Measurements from ENCODE around the gene KMO.

The KMO gene

DNA sequence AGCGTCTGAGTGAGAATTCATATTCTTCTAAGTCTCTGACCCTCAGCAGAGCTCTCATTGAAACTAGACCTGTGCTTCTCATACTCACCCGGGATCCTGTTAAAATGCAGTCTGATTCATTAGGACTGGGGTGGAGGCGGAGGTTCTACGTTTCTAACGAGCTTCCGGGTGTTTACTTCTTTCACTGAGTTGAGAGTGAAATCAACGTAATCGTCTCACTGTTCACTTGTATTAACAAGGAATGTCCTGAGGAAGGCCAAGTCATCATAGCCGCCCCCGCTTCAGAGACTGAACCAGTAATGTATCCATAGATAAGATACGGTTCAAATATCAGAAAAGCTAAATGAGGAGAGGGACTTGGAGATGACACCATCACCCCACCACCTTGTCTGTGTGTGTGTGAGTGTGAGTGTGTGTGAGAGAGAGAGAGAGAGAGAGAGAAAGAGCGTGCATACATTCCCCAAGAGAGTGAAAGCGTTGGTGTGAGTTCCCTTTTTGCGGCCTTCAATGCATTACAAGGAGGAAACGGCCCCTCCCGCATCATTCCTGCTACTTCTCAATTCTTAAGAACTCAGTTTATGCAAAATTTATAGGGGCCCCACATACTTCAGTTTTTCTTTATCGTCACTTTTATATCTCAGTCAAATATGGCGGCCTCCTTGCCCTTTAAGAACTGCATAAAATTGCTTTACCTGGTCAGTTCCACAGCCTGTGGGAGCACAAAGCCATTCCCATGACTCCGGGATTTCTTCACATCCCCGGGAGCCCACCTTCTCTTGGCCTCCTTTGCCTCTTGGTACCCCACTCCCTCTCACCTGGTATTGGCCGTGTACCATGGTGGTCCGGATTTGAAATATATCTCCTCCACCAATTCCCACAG lies 19.8 kb downstream of the KMO start:
- Histone ChIP-seq H3K27me3 (no peaks in the 10 kb centered on the region), H3K4me2 (peak overlapping the region; percentile 69 to 96 (median 83)), H3K4me1 (peaks cover 30 to 45% (median 40%) of the 10 kb centered on the region in 10 experiments), H3K9me3 (replicated peaks in 1 of 11) (peaks cover 0 to 5% (median 0%) of the 10 kb centered on the region in 11 experiments; a peak in 7 of 22 replicates), H3K36me3 (peaks cover 0 to 26% (median 14%) of the 10 kb centered on the region in 11 experiments; a peak in 17 of 22 replicates), H3K27ac (peak overlapping the region; percentile 75 to 92 (median 87)), H3K4me3 (peak overlapping the region; percentile 41 to 65 (median 52)), H4K20me1 (no peaks in the 10 kb centered on the region), H3K9ac (peak overlapping the region; percentile 70 to 81 (median 77); a peak in 21 of 22 replicates)
- TF ChIP-seq Cebpa-rat (IDR thresholded peaks at IDR 0.05) = no peak

DNA sequence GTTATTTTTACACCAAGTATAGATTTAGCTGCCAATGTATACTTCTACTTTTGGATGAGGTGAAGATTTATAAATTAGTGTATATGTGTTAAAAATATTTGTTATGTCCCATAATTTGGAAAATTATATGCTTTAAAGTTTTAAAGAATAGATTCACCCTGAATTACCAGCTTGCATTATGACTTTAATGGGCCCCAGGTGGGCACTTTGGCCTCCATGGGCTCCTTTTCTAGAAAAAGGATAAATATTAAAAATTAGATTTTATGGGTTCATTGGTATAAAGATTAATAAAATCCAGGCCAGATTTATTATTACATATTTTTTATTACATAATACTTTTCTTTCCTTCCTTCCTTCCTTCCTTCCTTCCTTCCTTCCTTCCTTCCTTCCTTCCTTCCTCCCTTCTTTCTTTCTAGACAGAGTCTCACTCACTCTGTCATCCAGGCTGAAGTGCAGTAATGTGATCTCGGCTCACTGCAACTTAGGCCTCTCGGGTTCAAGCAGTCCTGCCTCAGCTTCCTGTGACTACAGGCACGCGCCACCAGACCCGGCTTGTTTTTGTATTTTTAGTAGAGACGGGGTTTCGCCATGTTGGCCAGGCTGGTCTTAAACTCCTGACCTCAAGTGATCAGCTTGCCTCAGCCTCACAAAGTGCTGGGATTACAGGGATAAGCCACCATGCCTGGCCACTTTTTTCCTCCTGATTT lies 21.9 kb downstream of the KMO start:
- peaks cover 30 to 45% (median 40%) of the 10 kb centered on the region in 10 experiments for H3K4me1 ChIP-seq
- no peaks in the 10 kb centered on the region for H4K20me1 ChIP-seq
- H3K9me3 ChIP-seq (replicated peaks in 1 of 11) = peaks cover 0 to 5% (median 0%) of the 10 kb centered on the region in 11 experiments; a peak in 5 of 22 replicates
- H3K4me3 ChIP-seq = no peak overlapping the region
- TF ChIP-seq Cebpa-rat (IDR thresholded peaks at IDR 0.05) = no peak
- no peak overlapping the region for H3K9ac ChIP-seq
- peak overlapping the region in 6 of 11 experiments; percentile 11 to 32 (median 20); a peak in 5 of 22 replicates for H3K27ac ChIP-seq
- H3K27me3 ChIP-seq = no peaks in the 10 kb centered on the region
- H3K36me3 ChIP-seq = peaks cover 0 to 30% (median 16%) of the 10 kb centered on the region in 11 experiments; a peak in 17 of 22 replicates
- H3K4me2 ChIP-seq = peak overlapping the region in 10 of 11 experiments; percentile 16 to 96 (median 36); a peak in 16 of 22 replicates

DNA sequence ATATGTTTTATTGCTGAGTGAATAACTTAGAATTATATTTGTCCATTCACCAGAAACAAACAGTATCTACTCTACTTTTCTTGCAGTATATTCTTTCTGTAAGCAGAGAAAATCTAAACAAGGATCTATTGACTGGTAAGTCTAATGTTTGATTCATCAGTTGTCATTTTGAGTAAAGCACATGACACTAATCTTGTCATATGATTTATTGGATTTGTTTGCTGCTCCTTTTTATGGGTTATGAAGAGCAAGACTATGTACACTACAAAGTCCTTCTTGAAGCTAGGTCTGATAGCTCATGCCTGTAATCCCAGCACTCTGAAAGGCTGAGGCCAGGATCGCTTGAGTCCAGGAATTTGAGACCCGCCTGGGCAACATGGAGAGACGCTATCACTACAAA lies 23.3 kb downstream of the KMO start:
- H3K4me3 ChIP-seq = no peak overlapping the region
- H3K9me3 ChIP-seq (replicated peaks in 1 of 11) = peaks cover 0 to 5% (median 0%) of the 10 kb centered on the region in 11 experiments; a peak in 3 of 22 replicates
- H3K9ac ChIP-seq = no peak overlapping the region
- H3K4me2 ChIP-seq = no peak overlapping the region
- peaks cover 28 to 41% (median 38%) of the 10 kb centered on the region in 10 experiments for H3K4me1 ChIP-seq
- no peaks in the 10 kb centered on the region for H3K27me3 ChIP-seq
- TF ChIP-seq Cebpa-rat (IDR thresholded peaks at IDR 0.05) = no peak
- peaks cover 0 to 31% (median 10%) of the 10 kb centered on the region in 11 experiments; a peak in 17 of 22 replicates for H3K36me3 ChIP-seq
- H4K20me1 ChIP-seq = no peaks in the 10 kb centered on the region
- no peak overlapping the region for H3K27ac ChIP-seq

DNA sequence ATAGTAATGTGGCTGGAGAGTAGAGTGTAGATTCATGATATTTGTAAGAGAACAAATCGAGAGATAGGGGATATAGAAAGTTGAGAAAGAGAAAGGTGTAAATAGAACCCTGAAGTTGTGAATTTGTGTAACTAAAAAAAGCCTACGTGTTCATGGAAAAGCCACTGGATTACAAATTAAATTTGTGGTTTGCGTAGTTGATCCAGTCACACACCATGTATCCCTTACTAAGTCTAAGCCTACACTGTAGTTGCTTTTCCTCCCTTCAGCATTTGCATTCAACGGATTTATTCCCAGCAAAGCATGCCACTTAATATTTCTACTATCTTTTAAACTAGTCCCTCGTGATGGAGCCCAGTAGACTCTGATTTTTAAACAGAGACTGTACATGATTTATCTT lies 24.9 kb downstream of the KMO start:
- Histone ChIP-seq H3K9me3 (replicated peaks in 1 of 11) (peaks cover 0 to 6% (median 0%) of the 10 kb centered on the region in 11 experiments; a peak in 4 of 22 replicates), H3K36me3 (peaks cover under 1 to 46% (median 18%) of the 10 kb centered on the region in 11 experiments; a peak in 19 of 22 replicates), H3K4me2 (no peak overlapping the region), H3K27me3 (no peaks in the 10 kb centered on the region), H3K4me3 (no peak overlapping the region), H4K20me1 (no peaks in the 10 kb centered on the region), H3K4me1 (peaks cover 23 to 35% (median 25%) of the 10 kb centered on the region in 10 experiments), H3K27ac (no peak overlapping the region), H3K9ac (no peak overlapping the region)
- TF ChIP-seq Cebpa-rat (IDR thresholded peaks at IDR 0.05) = no peak

DNA sequence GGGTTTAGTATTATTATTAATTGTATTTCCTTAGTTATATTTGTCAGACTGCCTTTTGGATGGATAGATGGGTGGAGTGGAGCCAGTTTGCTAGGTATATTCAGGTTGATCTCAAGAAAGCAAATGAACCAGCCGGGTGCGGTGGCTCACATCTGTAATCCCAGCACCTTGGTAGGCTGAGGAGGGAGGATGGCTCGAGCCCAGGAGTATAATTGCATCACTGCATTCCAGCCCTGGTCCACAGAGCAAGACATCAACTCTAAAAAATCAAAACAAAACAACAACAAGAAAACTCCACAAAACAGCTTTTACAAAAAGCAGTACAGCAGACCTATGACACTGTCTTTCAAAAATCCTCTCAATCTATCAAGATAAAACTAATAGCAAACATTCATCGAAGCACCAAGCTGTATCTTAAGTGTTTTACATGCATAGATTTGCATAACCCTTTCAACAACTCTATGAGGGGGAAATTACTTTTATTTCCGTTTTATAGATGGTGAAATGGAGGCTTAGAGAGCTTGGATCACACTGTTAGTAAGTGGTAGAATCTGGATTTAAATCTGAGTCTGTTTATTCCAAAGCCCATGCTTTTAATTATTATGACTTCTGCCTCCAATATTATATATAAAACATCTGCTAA lies 25.5 kb downstream of the KMO start:
- Histone ChIP-seq H3K27ac (no peak overlapping the region), H3K4me3 (no peak overlapping the region), H3K4me2 (no peak overlapping the region), H3K9me3 (replicated peaks in 1 of 11) (peaks cover 0 to 12% (median 0%) of the 10 kb centered on the region in 11 experiments; a peak in 4 of 22 replicates), H3K9ac (no peak overlapping the region), H3K4me1 (peaks cover 16 to 29% (median 19%) of the 10 kb centered on the region in 10 experiments; a peak in 19 of 20 replicates), H3K36me3 (peaks cover 5 to 53% (median 25%) of the 10 kb centered on the region in 11 experiments; a peak in 18 of 22 replicates), H4K20me1 (no peaks in the 10 kb centered on the region), H3K27me3 (no peaks in the 10 kb centered on the region)
- TF ChIP-seq Cebpa-rat (IDR thresholded peaks at IDR 0.05) = no peak

DNA sequence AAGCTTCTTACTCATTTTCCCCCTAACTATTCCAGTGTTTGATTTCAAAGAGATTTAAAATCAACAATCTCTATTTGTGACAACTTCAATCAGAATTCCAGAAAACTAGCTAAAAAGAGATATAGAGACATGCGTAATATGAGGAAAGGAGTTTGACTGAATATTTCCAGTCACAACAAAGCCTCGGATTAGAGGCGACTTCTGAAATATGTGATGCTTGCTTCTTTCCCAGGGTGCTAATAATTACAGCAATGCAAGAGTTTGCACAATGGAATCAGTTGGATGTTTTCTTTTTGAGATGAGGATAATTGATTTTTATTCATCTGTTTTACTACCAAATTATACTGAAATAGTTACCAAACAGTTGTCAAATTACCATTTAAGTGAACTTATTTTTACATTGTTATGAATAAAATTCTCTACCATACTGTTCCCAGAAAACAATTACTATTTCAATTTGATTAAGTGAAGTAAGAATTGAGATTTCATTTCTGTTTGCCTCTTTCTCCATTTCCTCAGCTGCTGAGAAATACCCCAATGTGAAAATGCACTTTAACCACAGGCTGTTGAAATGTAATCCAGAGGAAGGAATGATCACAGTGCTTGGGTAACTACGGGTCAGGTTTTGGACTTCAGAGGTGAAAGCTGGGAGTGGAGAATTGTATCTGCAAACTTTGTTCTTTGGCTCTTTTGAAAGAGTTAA lies 28.1 kb downstream of the KMO start:
- H3K36me3 ChIP-seq = peaks cover 5 to 70% (median 29%) of the 10 kb centered on the region in 11 experiments; a peak in 19 of 22 replicates
- peaks cover 0 to 9% (median 0%) of the 10 kb centered on the region in 11 experiments; a peak in 2 of 22 replicates for H3K9me3 ChIP-seq (replicated peaks in 1 of 11)
- no peak for TF ChIP-seq Cebpa-rat (IDR thresholded peaks at IDR 0.05)
- H3K4me1 ChIP-seq = peaks cover 0 to 11% (median 5%) of the 10 kb centered on the region in 10 experiments; a peak in 6 of 20 replicates
- H4K20me1 ChIP-seq = no peaks in the 10 kb centered on the region
- no peak overlapping the region for H3K4me3 ChIP-seq
- peak overlapping the region in 3 of 11 experiments; percentile 9 to 45 (median 32); a peak in 3 of 22 replicates for H3K27ac ChIP-seq
- H3K4me2 ChIP-seq = peak overlapping the region in 7 of 11 experiments; percentile 8 to 43 (median 15); a peak in 8 of 22 replicates
- no peak overlapping the region for H3K9ac ChIP-seq
- H3K27me3 ChIP-seq = no peaks in the 10 kb centered on the region

DNA sequence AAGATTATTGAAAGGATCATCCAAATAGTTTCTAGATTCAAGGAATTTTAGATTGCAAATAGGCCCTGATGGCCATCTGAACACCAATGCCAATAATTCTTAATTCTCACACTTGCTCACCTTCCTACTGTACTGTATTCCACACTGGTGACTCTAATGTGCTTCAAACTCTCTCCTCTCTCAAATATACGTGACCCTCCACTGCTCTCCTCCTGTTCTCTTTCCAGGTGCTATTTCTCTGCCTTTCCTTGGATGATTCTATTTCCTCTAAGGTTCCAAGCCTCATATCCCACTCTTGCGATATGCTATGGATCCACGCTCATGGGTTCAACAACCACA lies 28.6 kb downstream of the KMO start:
- peaks cover 5 to 71% (median 29%) of the 10 kb centered on the region in 11 experiments; a peak in 19 of 22 replicates for H3K36me3 ChIP-seq

DNA sequence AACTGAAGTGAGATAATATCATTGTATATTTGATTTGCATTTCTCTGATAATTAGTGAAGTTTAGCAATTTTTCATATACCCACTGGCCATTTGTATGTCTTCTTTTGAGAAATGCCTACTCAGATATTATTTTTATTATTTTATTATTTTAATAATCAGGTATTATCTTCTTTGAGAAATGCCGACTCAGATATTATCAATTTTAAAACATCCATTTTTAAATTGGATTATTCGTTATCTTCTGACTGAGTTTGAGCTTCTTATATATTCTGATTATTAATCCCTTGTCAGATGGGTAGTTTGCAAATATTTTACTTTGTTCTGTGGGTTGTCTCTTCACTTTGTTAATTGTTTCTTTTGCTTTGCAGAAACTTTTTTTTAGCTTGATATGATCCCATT lies 37.7 kb downstream of the KMO start:
- Histone ChIP-seq H3K27me3 (no peaks in the 10 kb centered on the region), H3K9me3 (replicated peaks in 1 of 11) (peaks cover 0 to 15% (median 0%) of the 10 kb centered on the region in 11 experiments; a peak in 5 of 22 replicates), H3K4me2 (no peak overlapping the region), H3K27ac (no peak overlapping the region), H3K4me3 (no peak overlapping the region), H3K36me3 (peaks cover 0 to 67% (median 28%) of the 10 kb centered on the region in 11 experiments; a peak in 14 of 22 replicates), H4K20me1 (no peaks in the 10 kb centered on the region), H3K9ac (no peak overlapping the region), H3K4me1 (no peaks in the 10 kb centered on the region)
- no peak for TF ChIP-seq Cebpa-rat (IDR thresholded peaks at IDR 0.05)

More for the DNA sequence above, 28.6 kb downstream of the KMO start:
- Histone ChIP-seq H3K4me1 (peaks cover 0 to 11% (median 5%) of the 10 kb centered on the region in 10 experiments; a peak in 6 of 20 replicates), H3K27me3 (no peaks in the 10 kb centered on the region), H3K4me2 (peak overlapping the region in 7 of 11 experiments; percentile 8 to 43 (median 15); a peak in 7 of 22 replicates), H3K27ac (peak overlapping the region in 4 of 11 experiments; percentile 3 to 45 (median 20); a peak in 4 of 22 replicates), H3K4me3 (no peak overlapping the region), H4K20me1 (no peaks in the 10 kb centered on the region), H3K9ac (no peak overlapping the region), H3K9me3 (replicated peaks in 1 of 11) (peaks cover 0 to 9% (median 0%) of the 10 kb centered on the region in 11 experiments; a peak in 2 of 22 replicates)
- no peak for TF ChIP-seq Cebpa-rat (IDR thresholded peaks at IDR 0.05)
